GM23248 (cell line): ENCODE results near the gene HOXC9. TPM values are rescaled to one million over a fixed set of nuclear protein-coding genes. Genes with fewer than 3 reads are reported as not detected.

Experiments used
- DNase-seq: peaks from one replicate; pipeline ENCODE4 v3.0.0-alpha.2; 2015
- H2AFZ ChIP-seq: fragments of 200-600 bp; sonication (generic); 2 replicates; pipeline ENCODE4 v1.6.1; 2016; ENCODE audit warnings: antibody characterized with exemption
- H3F3A ChIP-seq: fragments of 200-600 bp; sonication (generic); 2 replicates; pipeline ENCODE4 v1.6.1; 2016; ENCODE audit warnings: mild to moderate bottlenecking, antibody characterized with exemption, mixed run types; ENCODE audit not compliant: insufficient read depth
- H3K27ac ChIP-seq: fragments of 200-600 bp; sonication (generic); 2 replicates; pipeline ENCODE4 v1.5.1; 2016; ENCODE audit warnings: mild to moderate bottlenecking
- H3K27me3 ChIP-seq: fragments of 200-600 bp; sonication (generic); replicated peaks from 2 replicates; pipeline ENCODE4 v1.6.1; 2016; ENCODE audit warnings: mild to moderate bottlenecking; ENCODE audit not compliant: insufficient read depth
- H3K36me3 ChIP-seq: fragments of 200-600 bp; sonication (generic); 2 replicates; pipeline ENCODE4 v1.6.1; 2016; ENCODE audit warnings: low read depth, mild to moderate bottlenecking
- H3K4me1 ChIP-seq: fragments of 200-600 bp; sonication (generic); 2 replicates; pipeline ENCODE4 v1.6.1; 2016; ENCODE audit warnings: mild to moderate bottlenecking; ENCODE audit not compliant: insufficient read depth
- H3K4me2 ChIP-seq: fragments of 200-600 bp; sonication (generic); one replicate; pipeline ENCODE4 v1.6.1; 2016; ENCODE audit warnings: mild to moderate bottlenecking; ENCODE audit not compliant: unreplicated experiment
- H3K4me3 ChIP-seq: fragments of 200-600 bp; sonication (generic); 2 replicates; pipeline ENCODE4 v1.5.1; 2016; ENCODE audit warnings: mild to moderate bottlenecking
- H3K79me2 ChIP-seq: fragments of 200-600 bp; sonication (generic); 2 replicates; pipeline ENCODE4 v1.6.1; 2016; ENCODE audit warnings: mild to moderate bottlenecking; ENCODE audit not compliant: insufficient read depth
- H3K9ac ChIP-seq: fragments of 200-600 bp; sonication (generic); 2 replicates; pipeline ENCODE4 v1.6.1; 2016; ENCODE audit warnings: mild to moderate bottlenecking
- H3K9me2 ChIP-seq: fragments of 200-600 bp; sonication (generic); 2 replicates; pipeline ENCODE4 v1.6.1; 2016; ENCODE audit warnings: mixed run types, mild to moderate bottlenecking, moderate library complexity; ENCODE audit not compliant: insufficient read depth
- H3K9me3 ChIP-seq: fragments of 200-600 bp; sonication (generic); one replicate; pipeline ENCODE4 v1.6.1; 2017; ENCODE audit warnings: low read depth
- H4K20me1 ChIP-seq: fragments of 200-600 bp; sonication (generic); 2 replicates; pipeline ENCODE4 v1.6.0; 2016; ENCODE audit not compliant: insufficient read depth
- EZH2 ChIP-seq: fragments of 200-600 bp; sonication (generic); IDR thresholded peaks from 2 replicates; pipeline ENCODE4 v1.6.1; 2018; ENCODE audit warnings: antibody characterized with exemption, mild to moderate bottlenecking; ENCODE audit not compliant: insufficient read depth, poor library complexity, severe bottlenecking
- EZH2phosphoT487 ChIP-seq: fragments of 200-600 bp; sonication (generic); IDR thresholded peaks from 2 replicates; pipeline ENCODE4 v1.6.1; 2018; ENCODE audit warnings: antibody characterized with exemption, moderate library complexity, mild to moderate bottlenecking, low read depth; ENCODE audit not compliant: insufficient read depth
- WGBS, 2 experiments: methylation state at CpG; one replicate each; pipeline ENCODE4 v1.1.6; 2015 to 2017; ENCODE audit warnings: low lambda C conversion rate in 2 of 2, low coverage in 1 of 2; ENCODE audit errors: missing lambda C conversion rate in 2 of 2; 5-methylcytosine and 5-hydroxymethylcytosine counted together
- in situ Hi-C: fragments of 300-500 bp; cut with MboI; formaldehyde crosslinking; loops from 2 replicates; pipeline ENCODE4 v1.15.0; 2020
- polyA plus RNA-seq: library from polyadenylated mRNA; unstranded; fragments of >200 nt; fragmentation: Nextera tagmentation; extraction: Ambion mirVana; gene quantifications from 2 replicates; pipeline ENCODE4 v1.2.1, GENCODE V29; 2016
- total RNA-seq: library from RNA; depleted of rRNA; stranded (reverse); fragments of >200 nt; shearing (Covaris generic); gene quantifications from 2 replicates; pipeline ENCODE4 v1.2.3, GENCODE V29; 2014

HOXC9 gene
- total and polyA plus RNA-seq, 2 experiments from 2014 or later: 2.5 to 5.5 TPM

DNA sequence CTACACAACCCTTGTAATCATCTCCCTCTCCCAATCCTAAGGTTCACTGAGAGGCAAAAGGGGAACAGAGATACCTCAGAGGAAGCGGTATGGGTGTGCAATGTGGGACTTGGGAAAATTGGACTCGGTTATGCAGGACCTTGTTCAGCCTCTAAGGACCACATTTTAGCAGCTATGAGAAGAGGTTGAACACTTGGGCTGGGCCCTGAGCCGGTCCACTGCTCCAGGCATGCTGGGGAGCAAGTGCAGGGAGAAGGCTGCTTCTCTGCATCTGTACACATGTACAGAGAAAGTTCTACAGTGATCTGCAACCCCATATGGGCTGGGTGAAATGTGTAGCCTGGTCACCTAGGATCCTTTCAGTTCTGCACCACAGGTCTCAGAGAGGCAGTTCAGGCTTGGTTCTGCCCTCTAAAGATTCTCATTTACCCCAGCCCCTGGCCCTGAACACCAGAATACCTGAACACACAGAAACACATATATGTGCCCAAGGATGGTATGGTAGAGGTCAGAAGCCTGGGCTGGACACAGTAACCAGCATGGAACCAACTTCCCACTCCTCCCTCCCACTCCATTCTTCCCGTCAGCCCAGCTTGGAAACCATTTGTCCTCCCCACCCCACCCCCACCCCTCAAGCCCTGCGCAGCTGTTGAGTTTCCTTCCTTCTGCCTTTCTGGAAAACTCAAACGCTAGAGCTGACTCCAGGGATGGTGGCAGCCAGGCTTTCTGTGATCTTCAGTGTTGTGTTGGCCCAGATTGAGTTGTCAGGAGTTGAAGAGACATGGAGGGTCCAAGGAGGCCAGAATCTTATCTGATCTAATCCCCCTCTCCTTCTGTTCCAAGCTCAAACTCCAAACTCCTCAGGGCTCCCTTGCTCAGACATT lies 43.3 kb downstream of the HOXC9 start:
- Histone ChIP-seq H4K20me1 (no peaks in the 10 kb centered on the region), H3K27me3 (no peaks in the 10 kb centered on the region), H3K27ac (no peak overlapping the region), H3K9me2 (no peaks in the 10 kb centered on the region), H3K4me1 (peaks cover 9% of the 10 kb centered on the region; the same call in 1 of the 2 replicates), H3K4me2 (no peak overlapping the region), H3K79me2 (peaks cover 28% of the 10 kb centered on the region), H3K36me3 (no peaks in the 10 kb centered on the region), H3K9ac (no peak overlapping the region), H3K9me3 (no peaks in the 10 kb centered on the region), H3K4me3 (no peak overlapping the region), H3F3A (no peaks in the 10 kb centered on the region), H2AFZ (no peak overlapping the region)
- in situ Hi-C loops: no loop called here
- no peak for TF ChIP-seq EZH2phosphoT487
- no peak for TF ChIP-seq EZH2
- no peak for DNase-seq
- 64 to 71% methylated on average over 6 of the region's 6 CpGs for WGBS, 2 experiments

DNA sequence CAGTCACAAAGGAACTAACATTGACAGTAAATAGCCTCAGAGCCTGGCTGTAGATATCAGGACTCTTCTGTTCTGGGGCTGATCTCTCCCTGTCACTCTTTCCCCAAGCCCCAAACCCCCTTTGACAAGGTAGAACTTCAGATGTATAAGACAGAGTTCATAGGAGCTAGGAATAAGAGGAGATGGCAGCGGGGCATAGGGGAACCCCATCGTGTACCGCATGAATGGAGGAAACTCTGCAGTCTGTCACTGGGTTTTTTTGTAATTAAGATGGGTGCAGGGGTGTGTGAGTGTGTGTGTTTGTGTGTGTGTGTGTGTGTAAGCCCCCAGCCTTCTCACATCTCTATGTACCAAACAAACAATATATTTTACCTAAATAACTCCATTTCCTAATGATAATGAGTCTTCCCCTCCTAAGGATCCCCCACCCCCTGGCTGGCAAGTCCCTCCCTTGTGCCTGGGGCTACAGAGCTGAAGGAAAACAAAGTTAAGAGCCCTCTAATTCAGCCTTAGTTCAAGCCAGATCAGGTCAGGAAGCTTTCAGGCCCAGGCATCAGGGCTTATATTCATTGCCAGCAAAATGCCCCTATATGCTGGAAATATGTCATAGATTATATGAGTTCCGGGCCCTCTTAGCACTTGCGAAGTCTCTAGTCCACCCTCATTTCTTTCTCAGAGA lies 44.6 kb downstream of the HOXC9 start:
- Histone ChIP-seq H2AFZ (no peak overlapping the region), H3K27me3 (no peaks in the 10 kb centered on the region), H4K20me1 (no peaks in the 10 kb centered on the region), H3K9ac (no peak overlapping the region), H3K4me2 (no peak overlapping the region), H3K27ac (no peak overlapping the region), H3K79me2 (peaks cover 28% of the 10 kb centered on the region), H3K4me3 (no peak overlapping the region), H3K4me1 (peaks cover 4% of the 10 kb centered on the region; the same call in 1 of the 2 replicates), H3K9me3 (no peaks in the 10 kb centered on the region), H3K9me2 (no peaks in the 10 kb centered on the region), H3F3A (no peaks in the 10 kb centered on the region), H3K36me3 (no peaks in the 10 kb centered on the region)
- 88 to 92% methylated on average over 5 of the region's 5 CpGs for WGBS, 2 experiments
- TF ChIP-seq EZH2 (no peak), EZH2phosphoT487 (no peak)
- DNase-seq: no peak
- in situ Hi-C loops: no loop called here

DNA sequence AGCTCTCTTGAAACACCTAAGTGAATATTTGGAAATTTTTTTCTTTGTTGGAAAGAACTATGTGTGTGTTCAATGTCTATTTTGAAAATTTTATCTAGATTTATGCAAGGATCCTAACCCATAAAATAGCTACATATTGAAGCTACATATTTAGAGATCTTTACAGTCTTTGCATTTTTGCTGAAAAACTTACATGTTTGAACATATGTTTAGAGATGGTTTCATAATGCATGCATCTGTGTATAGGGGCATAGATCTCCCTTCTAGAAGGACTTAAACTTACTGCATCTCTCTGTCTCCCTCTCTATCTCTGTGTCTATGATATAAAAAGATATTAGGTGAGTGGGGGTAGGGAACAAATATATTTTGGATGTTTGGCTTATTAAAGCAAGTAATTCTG lies 45.4 kb downstream of the HOXC9 start:
- H3K9ac ChIP-seq: no peak overlapping the region
- H3K36me3 ChIP-seq: no peaks in the 10 kb centered on the region
- H3K4me1 ChIP-seq: no peaks in the 10 kb centered on the region
- H3K9me3 ChIP-seq: no peaks in the 10 kb centered on the region
- H3K4me2 ChIP-seq: no peak overlapping the region
- no peaks in the 10 kb centered on the region for H4K20me1 ChIP-seq
- H3F3A ChIP-seq: no peaks in the 10 kb centered on the region
- no peaks in the 10 kb centered on the region for H3K9me2 ChIP-seq
- TF ChIP-seq EZH2phosphoT487 (no peak), EZH2 (no peak)
- no peak for DNase-seq
- no peaks in the 10 kb centered on the region for H3K27me3 ChIP-seq
- in situ Hi-C loops: no loop called here
- no peak overlapping the region for H2AFZ ChIP-seq
- H3K27ac ChIP-seq: no peak overlapping the region
- H3K79me2 ChIP-seq: peaks cover 34% of the 10 kb centered on the region
- H3K4me3 ChIP-seq: no peak overlapping the region

DNA sequence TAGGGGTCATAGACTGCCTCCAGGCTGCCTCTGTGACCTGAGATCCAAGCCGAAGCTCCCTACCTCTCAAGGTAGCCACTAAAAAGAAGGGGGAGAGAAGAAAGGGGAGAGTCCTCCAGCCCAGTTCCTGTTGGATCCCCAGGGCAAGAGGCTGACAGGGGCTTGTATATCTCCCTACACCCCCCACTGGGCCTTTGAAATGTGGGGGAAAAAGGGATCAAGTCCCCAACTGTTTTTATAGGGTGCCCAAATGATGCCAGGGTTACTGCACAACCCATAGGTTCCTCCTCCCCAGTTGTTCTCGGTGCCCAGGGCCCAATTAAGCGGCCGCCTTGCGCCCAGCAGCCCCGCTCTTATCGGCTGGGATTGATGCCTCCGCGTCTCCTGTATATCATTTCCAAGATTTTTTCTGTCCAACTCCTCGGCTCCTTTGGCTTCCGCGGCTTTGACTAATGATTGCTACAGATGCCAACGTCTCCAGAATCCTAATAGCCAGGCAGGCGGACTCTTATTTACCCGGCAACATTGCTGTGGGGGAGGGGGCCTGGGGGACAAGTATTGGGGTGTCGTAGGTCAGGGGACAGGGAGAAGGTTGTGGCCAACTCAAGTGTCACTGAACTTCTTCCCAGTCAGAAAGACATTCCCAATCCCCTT lies 46.0 kb downstream of the HOXC9 start:
- Histone ChIP-seq H3K36me3 (no peaks in the 10 kb centered on the region), H3K4me1 (no peaks in the 10 kb centered on the region), H3K9me3 (no peaks in the 10 kb centered on the region), H3K9ac (no peak overlapping the region), H3K27ac (no peak overlapping the region), H3F3A (no peaks in the 10 kb centered on the region), H3K27me3 (no peaks in the 10 kb centered on the region), H3K9me2 (no peaks in the 10 kb centered on the region), H2AFZ (no peak overlapping the region), H3K4me2 (no peak overlapping the region), H3K4me3 (no peak overlapping the region), H3K79me2 (peaks cover 34% of the 10 kb centered on the region), H4K20me1 (no peaks in the 10 kb centered on the region)
- DNase-seq: no peak
- 74 to 75% methylated on average over 16 of the region's 16 CpGs for WGBS, 2 experiments
- in situ Hi-C loops: no loop called here
- TF ChIP-seq EZH2phosphoT487 (no peak), EZH2 (no peak)
